ENCODE data around the gene CNN3. TPM values are rescaled to one million over a fixed set of nuclear protein-coding genes. Genes with fewer than 3 reads are reported as not detected.

Gene CNN3
- total RNA-seq, 4 donors from 2014 or later = 89.9 to 116 (median 96.2) TPM

- DNase-seq = no peak
- no peaks in the 10 kb centered on the region for H3K27me3 ChIP-seq
- no peaks in the 10 kb centered on the region for H3K9me3 ChIP-seq
- H3K4me3 ChIP-seq = no peak overlapping the region
- no peaks in the 10 kb centered on the region for H3K36me3 ChIP-seq
- peaks cover 0 to 13% (median 3%) of the 10 kb centered on the region in 4 donors for H3K4me1 ChIP-seq
- peak overlapping the region; percentile 66 to 89 (median 76) for H3K27ac ChIP-seq
- TF ChIP-seq CTCF (IDR thresholded peaks at IDR 0.05) (no peak), POLR2A (IDR thresholded peaks at IDR 0.05) (no peak)
Measured at GRCh38 chr1:94961988-94962387, 35.1 kb upstream of the CNN3 start.

- Histone ChIP-seq H3K9me3 (no peaks in the 10 kb centered on the region), H3K27me3 (no peaks in the 10 kb centered on the region), H3K4me3 (no peak overlapping the region), H3K4me1 (peaks cover 0 to 13% (median 3%) of the 10 kb centered on the region in 4 donors), H3K36me3 (no peaks in the 10 kb centered on the region), H3K27ac (peak overlapping the region; percentile 0 to 89 (median 76))
- TF ChIP-seq POLR2A (IDR thresholded peaks at IDR 0.05) = no peak
- peak in 1 of 6 experiments; percentile 12 for TF ChIP-seq CTCF (IDR thresholded peaks at IDR 0.05)
- DNase-seq = peak in 1 of 3 donors; percentile 63
Measured at GRCh38 chr1:94961582-94961981, 34.7 kb upstream of the CNN3 start.

DNA sequence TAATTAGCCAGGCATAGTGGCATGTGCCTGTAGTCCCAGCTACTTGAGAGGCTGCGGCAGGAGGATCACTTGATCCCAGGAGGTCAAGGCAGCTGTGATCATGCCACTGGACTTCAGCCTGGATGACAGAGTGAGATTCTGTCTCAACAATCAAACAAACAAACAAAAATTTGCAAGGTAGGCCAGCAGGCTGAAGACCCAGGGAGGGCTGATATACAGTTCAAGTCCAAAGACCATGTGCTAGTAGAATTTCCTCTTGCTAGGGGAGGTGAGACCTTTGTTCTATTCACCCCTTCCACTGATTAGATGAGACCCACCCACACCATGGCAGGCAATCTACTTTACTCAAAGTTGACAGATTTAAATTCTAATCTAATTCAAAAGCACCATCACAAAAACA is 31.2 kb upstream of the CNN3 start:
- Histone ChIP-seq H3K27ac (peak overlapping the region in 2 of 4 donors; percentile 26 to 38), H3K4me1 (peaks cover 0 to 19% (median 5%) of the 10 kb centered on the region in 4 donors), H3K9me3 (no peaks in the 10 kb centered on the region), H3K36me3 (no peaks in the 10 kb centered on the region), H3K4me3 (no peak overlapping the region), H3K27me3 (no peaks in the 10 kb centered on the region)
- TF ChIP-seq CTCF (IDR thresholded peaks at IDR 0.05) (no peak), POLR2A (IDR thresholded peaks at IDR 0.05) (no peak)
- peak in 2 of 3 donors; percentile 57 for DNase-seq

DNA sequence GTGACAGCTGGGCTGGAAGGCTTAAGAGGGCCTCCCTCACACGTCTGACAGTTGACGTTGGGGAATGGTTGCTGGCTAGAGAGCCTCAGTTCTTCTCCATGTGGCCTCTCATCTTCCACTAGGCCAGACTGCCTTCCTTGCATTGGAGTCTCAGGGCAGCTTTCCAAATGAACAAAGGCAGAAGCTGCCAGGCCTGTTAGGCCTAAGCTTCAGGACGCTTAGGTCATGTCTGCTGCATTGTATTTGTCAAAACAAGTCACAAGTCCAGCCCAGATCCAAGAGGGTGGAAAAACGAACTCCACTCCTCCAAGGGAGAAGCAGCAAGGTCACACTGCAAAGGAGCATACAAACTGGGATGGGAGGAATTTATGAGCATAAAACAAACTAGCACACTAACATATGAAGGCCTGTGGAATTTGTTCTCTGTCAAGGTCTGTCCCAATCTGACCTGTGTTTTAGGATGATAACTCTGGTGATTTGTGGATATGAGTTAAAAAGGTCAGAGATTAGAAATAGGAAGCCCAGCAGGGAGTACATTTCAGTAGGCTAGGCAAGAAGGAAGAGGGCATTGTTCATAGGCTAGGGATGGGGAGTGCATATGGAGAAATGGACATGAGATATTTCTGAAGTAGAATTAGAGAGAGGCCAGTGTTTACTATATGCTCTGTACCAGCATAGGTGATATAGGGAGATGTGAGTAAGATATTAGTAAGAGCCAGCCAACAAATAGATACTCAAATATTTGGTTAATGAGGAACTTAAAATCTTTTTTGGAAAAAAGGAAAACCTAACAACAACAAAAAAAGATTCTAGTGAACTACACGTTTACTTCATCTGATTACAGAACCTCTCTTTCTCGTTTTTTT is 29.1 kb upstream of the CNN3 start:
- no peak for DNase-seq
- TF ChIP-seq CTCF (IDR thresholded peaks at IDR 0.05) (no peak), POLR2A (IDR thresholded peaks at IDR 0.05) (no peak)
- Histone ChIP-seq H3K36me3 (no peaks in the 10 kb centered on the region), H3K4me1 (peaks cover 0 to 19% (median 0%) of the 10 kb centered on the region in 4 donors), H3K9me3 (no peaks in the 10 kb centered on the region), H3K4me3 (no peak overlapping the region), H3K27ac (peak overlapping the region in 2 of 4 donors; percentile 33 to 46), H3K27me3 (no peaks in the 10 kb centered on the region)

DNA sequence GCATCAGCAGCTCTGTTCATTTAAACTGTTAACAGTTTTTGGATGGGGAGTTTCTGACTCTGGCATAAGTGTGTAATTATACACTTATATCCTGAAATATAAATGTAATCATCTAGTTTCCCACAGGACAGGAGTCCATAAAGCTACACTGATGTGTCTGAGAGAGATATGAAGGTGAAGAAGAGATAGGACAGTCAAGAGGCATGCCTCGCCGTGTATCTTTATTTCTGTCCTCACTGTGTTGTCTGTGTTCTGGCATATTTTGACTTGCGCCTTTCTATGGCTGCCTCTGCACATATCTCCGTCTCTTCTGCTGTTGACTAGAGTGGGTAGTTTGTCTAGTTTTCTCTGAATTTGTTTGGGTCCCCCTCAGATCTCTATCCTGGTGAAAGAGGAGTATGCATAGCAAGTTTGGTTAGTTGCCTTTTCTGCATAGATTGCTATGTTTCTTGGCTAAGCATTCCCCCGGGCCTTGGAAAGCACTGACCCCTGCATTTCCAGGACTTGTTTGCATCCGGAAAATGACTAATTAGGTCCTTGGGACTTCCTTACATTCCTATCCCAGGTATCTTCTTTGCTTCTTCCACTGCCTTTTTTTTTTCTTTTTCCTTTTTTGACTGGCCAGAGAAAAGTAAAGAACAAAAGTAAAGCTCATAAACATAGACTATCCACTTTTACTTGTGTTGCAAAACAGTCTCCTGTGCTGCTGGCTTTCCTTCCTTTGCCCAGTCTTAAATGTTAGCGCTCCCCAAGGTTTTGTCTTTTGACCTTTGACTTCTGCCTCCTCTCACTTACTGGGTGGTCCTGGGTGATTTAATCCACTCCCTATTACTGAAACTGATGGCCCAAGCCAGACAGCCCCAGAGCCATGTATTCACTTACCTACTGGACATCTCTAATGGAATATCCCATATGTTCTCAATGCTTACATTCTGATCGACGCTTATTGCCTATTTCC is 27.6 kb upstream of the CNN3 start:
- TF ChIP-seq CTCF (IDR thresholded peaks at IDR 0.05) = no peak
- no peak for TF ChIP-seq POLR2A (IDR thresholded peaks at IDR 0.05)
- Histone ChIP-seq H3K27me3 (no peaks in the 10 kb centered on the region), H3K27ac (no peak overlapping the region), H3K4me1 (peaks cover 0 to 19% (median 0%) of the 10 kb centered on the region in 4 donors), H3K4me3 (no peak overlapping the region), H3K36me3 (no peaks in the 10 kb centered on the region), H3K9me3 (no peaks in the 10 kb centered on the region)
- DNase-seq = no peak
